ENCODE results near the gene FARP1. TPM values are rescaled to one million over a fixed set of nuclear protein-coding genes. Genes with fewer than 3 reads are reported as not detected.

The FARP1 gene
- polyA plus RNA-seq, 1 of the 3 experiments (the other 2 are of a cell fraction), result 12.0 TPM

GRCh38 chr13:98486412-98486811, 343.5 kb downstream of the FARP1 start:
- Histone ChIP-seq H3K79me2 (ENCODE audit: insufficient read depth) (peaks cover 87% of the 10 kb centered on the region), H3K27me3 (ENCODE audit: insufficient read depth) (no peaks in the 10 kb centered on the region), H3K4me3 (ENCODE audit: low read depth in 2 of 2, low read length in 1 of 2) (no peak overlapping the region), H3K4me1 (ENCODE audit: control insufficient read depth in 1 of 2, insufficient read depth in 2 of 2, low read depth in 1 of 2, low read length in 1 of 2) (peaks cover 34 to 70% of the 10 kb centered on the region in 2 experiments), H3K36me3 (replicated peaks in 1 of 2; ENCODE audit: control insufficient read depth in 1 of 2, insufficient read depth in 2 of 2, low read length in 1 of 2) (no peaks in the 10 kb centered on the region), H2AFZ (ENCODE audit: low read depth) (no peak overlapping the region), H3K4me2 (no peak overlapping the region), H3F3A (replicated peaks; ENCODE audit: insufficient read depth) (peaks cover 17% of the 10 kb centered on the region), H4K20me1 (ENCODE audit: insufficient read depth) (peaks cover 35% of the 10 kb centered on the region), H3K27ac (ENCODE audit: low read depth in 2 of 2, low read length in 1 of 2) (no peak overlapping the region), H3K9me2 (no peaks in the 10 kb centered on the region), H3K9me3 (no peaks in the 10 kb centered on the region), H3K9ac (no peak overlapping the region)
- WGBS (ENCODE audit: low lambda C conversion rate), result 97% methylated on average over 8 of the region's 8 CpGs
- no peak for TF ChIP-seq YY1 (IDR thresholded peaks at IDR 0.05; ENCODE audit: low read depth)
- TF ChIP-seq RXRA (IDR thresholded peaks at IDR 0.05; ENCODE audit: borderline replicate concordance, low read depth), result no peak
- TF ChIP-seq ZBTB33 (IDR thresholded peaks at IDR 0.05; ENCODE audit: borderline replicate concordance, low read depth), result no peak
- TF ChIP-seq EZH2phosphoT487 (IDR thresholded peaks at IDR 0.05; ENCODE audit: borderline replicate concordance, low read depth), result no peak
- TF ChIP-seq RCOR1 (IDR thresholded peaks at IDR 0.05; ENCODE audit: low read length), result no peak
- TF ChIP-seq REST (IDR thresholded peaks at IDR 0.05; ENCODE audit: low read depth, low read length), result no peak
- no peak for TF ChIP-seq SIN3A (IDR thresholded peaks at IDR 0.05; ENCODE audit: borderline replicate concordance, low read depth, low read length)
- TF ChIP-seq MXI1 (IDR thresholded peaks at IDR 0.05; ENCODE audit: low read depth, low read length), result no peak
- TF ChIP-seq CTCF (IDR thresholded peaks at IDR 0.05), result no peak
- TF ChIP-seq FOXM1 (IDR thresholded peaks at IDR 0.05; ENCODE audit: low read depth), result no peak
- TF ChIP-seq RFX5 (IDR thresholded peaks at IDR 0.05; ENCODE audit: low read length), result no peak
- no peak for TF ChIP-seq TEAD4 (IDR thresholded peaks at IDR 0.05; ENCODE audit: borderline replicate concordance, insufficient read depth)
- no peak for TF ChIP-seq EP300 (IDR thresholded peaks at IDR 0.05; ENCODE audit: borderline replicate concordance in 1 of 2, low read depth in 1 of 2, low read length in 1 of 2)
- no peak for TF ChIP-seq NRF1 (IDR thresholded peaks at IDR 0.05; ENCODE audit: low read depth, low read length)
- ChIA-PET CTCF (interaction anchor here (1.5 kb wide), 1 partner anchor 41 kb away, joined by 6 read pairs; no protein-coding TSS in a partner anchor), POLR2A (no interaction called here)
- DNase-seq, result no peak
